Activated naive CD4-positive, alpha-beta T cell treated with anti-CD3 and anti-CD28 coated beads, Interleukin-2, amount 10 ng/mL, durations not matched to agents 7 days and 5 days (primary cell): ENCODE results near the gene RMND5B.

Experiments used
- CTCF ChIA-PET: fragments of 350-600 bp; sonication (Branson Sonifier 250); formaldehyde crosslinking; loops from one replicate; lab custom pipeline; 2021; ENCODE audit warnings: antibody characterized with exemption; lab: Charles Lee
- DNase-seq: peaks from one replicate; pipeline ENCODE4 v3.0.0-alpha.2; 2020
- H3K27ac Mint-ChIP-seq: one replicate; pipeline ENCODE4 v1.8.0; 2021; ENCODE audit warnings: mild to moderate bottlenecking, moderate library complexity, mixed read lengths
- H3K27me3 Mint-ChIP-seq: one replicate; pipeline ENCODE4 v1.8.0; 2021; ENCODE audit warnings: mild to moderate bottlenecking, mixed read lengths
- H3K36me3 Mint-ChIP-seq: one replicate; pipeline ENCODE4 v1.8.0; 2021; ENCODE audit warnings: mixed read lengths
- H3K4me1 Mint-ChIP-seq: one replicate; pipeline ENCODE4 v1.8.0; 2021; ENCODE audit warnings: mixed read lengths
- H3K4me3 Mint-ChIP-seq: one replicate; pipeline ENCODE4 v1.8.0; 2021; ENCODE audit warnings: mild to moderate bottlenecking, moderate library complexity, mixed read lengths
- H3K9me3 Mint-ChIP-seq: one replicate; pipeline ENCODE4 v1.8.0; 2021; ENCODE audit warnings: mixed read lengths

Gene RMND5B

DNA sequence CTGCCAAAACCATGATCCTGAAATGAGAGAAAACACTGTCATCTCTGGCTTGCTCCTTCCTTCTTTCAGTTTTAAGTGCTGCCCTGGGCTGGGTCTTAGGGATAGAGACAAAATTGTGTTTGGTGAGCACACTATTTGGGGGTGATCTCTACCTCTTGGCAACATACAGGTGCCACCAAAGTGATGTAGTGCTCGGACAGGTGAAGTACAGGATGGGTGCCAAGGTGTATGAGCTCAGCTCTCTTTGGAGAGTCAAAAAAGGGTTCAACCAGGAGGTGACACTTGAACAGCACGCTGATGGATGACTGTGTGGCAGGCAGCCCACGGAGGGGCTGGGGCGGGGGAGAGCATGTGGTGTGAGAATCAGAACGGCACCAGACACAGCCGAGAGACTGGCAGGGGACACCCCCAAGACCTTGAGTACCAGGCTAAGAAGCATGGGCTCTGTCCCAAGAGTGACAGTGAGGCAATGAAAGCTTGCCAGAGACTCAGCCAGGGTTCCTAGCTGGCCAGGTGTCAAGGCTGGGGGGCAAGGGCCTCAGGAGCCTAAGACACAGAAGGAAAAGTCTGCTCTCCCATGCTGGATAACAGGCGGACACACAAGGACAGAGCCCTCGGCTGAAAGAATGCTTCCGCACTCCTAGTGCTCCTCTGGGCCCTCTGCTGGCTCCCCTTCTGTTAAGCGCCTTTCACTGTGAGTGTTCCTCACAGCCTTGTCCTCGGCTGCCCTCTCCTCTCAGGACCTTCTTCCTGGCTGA, 20.3 kb downstream of the RMND5B start:
- Mint-ChIP-seq H3K4me1 (peaks cover 59% of the 10 kb centered on the region), H3K27me3 (no peaks in the 10 kb centered on the region), H3K4me3 (peak overlapping the region; percentile 39), H3K27ac (peak overlapping the region; percentile 73), H3K36me3 (peaks cover 41% of the 10 kb centered on the region), H3K9me3 (no peaks in the 10 kb centered on the region)
- CTCF ChIA-PET = interaction anchor here (1.0 to 9.8 kb wide), 4 partner anchors 11 to 76 kb away, joined by 3 to 118 read pairs (median 9); no protein-coding TSS in a partner anchor
- DNase-seq = no peak

DNA sequence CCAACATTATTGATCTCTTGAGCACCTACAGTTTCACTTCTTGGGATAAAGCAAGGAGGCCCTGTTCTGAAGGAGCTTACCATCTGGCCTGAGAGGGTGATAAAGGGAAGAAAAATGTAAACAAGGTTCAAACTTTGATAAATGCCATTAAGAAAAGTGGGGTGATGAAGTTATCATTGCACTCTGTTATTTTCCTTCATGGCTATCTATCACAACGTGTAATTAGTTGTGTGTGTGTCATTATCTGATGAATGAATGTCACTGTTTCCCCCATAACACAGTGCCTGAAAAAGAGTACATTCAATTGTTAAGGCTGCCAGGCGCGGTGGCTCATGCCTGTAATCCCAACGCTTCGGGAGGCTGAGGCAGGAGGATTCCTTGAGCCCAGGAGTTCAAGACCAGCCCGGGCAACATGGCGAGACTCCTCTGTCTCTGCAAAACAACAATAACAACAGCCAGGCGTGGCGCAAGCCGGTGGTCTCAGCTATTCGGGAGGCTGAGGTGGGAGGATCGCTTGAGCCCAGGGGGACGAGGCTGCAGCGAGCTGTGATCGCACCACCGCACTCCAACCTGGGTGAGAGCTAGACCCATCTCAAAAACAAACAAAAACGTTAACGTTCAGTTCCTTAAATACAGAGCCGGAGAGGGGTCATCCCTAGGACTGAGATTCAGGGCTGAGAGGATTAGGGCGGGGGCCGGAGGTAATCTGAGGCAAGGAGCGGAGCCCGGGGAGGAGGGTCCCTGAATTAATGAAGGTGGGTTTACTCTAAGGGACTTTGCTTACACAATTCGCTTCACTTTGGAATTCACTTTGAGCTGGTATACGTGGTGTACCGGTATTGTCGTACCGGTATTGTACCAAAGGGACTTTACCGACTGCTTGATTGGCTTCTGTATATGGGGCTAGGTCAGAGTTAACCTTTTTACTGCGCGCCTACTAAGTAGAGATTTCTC, 22.0 kb downstream of the RMND5B start:
- CTCF ChIA-PET = interaction anchor here (1.0 to 1.5 kb wide), 3 partner anchors 11 to 77 kb away, joined by 4 to 6 read pairs (median 4); no protein-coding TSS in a partner anchor

DNA sequence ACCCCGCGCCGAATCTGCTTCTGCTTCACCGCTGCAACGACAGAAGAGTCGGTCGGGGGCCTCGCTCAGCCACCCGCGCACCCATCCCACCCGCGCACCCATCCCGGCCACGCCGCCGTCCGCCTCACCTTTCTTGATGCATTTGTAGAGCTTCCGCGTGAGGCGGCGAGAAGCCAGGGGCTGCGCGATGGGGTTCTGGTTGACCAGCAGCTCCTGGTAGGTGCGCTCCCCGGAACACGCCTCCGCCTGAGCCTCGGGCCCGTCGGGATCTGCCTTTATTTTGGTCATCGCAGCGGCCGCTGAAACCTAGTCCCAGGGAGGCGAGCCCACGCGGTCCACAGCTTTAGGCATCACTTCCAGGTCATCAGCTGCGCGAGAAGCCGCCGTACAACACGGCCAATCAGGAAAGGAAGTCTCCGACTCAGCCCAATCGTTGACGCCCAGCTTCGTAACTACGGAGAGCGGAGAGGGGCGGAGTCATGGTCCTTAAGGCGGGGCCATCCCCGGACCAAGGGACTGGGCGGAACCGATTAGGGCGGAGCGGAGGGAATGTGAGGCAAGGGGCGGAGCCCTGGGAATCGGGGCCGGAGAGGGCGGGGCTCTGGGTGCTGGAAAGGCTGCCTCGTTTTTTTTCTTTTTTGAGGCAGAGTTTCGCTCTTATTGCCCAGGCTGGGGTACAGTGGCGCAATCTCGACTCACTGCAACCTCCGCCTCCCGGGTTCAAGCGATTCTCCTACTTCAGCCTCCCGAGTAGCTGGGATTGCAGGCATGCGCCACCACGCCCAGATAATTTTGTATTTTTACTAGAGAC, 22.9 kb downstream of the RMND5B start, which contains the start of gene NHP2:
Gene NHP2 (minus strand): TSS at position 356 of the 811 bp plus-strand sequence. CDS start 68 bp downstream, at position 288.
- DNase-seq = peak; percentile 99
- H3K36me3 Mint-ChIP-seq = peaks cover 22% of the 10 kb centered on the region
- H3K27ac Mint-ChIP-seq = peak within 1 kb of the TSS; percentile 90
- no peaks in the 10 kb centered on the region for H3K9me3 Mint-ChIP-seq
- peaks cover 52% of the 10 kb centered on the region for H3K4me1 Mint-ChIP-seq
- no peaks in the 10 kb centered on the region for H3K27me3 Mint-ChIP-seq
- CTCF ChIA-PET = interaction anchor here (1.0 to 1.5 kb wide), 4 partner anchors 9 to 78 kb away, joined by 4 to 6 read pairs (median 5); no protein-coding TSS in a partner anchor
- peak within 1 kb of the TSS; percentile 95 for H3K4me3 Mint-ChIP-seq

More for the DNA sequence above, 22.0 kb downstream of the RMND5B start:
- H3K36me3 Mint-ChIP-seq = peaks cover 28% of the 10 kb centered on the region
- peak overlapping the region; percentile 90 for H3K27ac Mint-ChIP-seq
- H3K4me3 Mint-ChIP-seq = peak overlapping the region; percentile 95
- no peaks in the 10 kb centered on the region for H3K9me3 Mint-ChIP-seq
- no peaks in the 10 kb centered on the region for H3K27me3 Mint-ChIP-seq
- no peak for DNase-seq
- H3K4me1 Mint-ChIP-seq = peaks cover 59% of the 10 kb centered on the region

DNA sequence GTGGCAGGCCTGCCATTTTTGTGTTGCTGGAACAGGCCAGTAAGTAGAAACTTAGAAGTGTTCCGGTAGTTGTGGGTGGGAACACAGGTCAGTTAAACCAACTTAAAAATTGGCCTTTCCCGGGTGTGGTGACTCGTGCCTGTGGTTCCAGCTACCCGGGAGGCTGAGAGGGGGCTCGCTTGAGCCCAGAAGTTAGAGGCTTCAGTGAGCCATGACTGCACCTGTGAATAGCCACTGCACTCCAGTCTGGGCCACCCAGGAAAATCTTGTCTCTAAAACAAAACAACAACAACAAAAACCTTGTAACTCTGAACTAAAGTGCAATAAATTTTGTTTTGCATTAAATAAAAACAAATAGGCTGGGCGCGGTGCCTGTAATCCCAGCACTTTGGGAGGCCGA, 24.3 kb downstream of the RMND5B start:
- Mint-ChIP-seq H3K36me3 (peaks cover 12% of the 10 kb centered on the region), H3K27me3 (no peaks in the 10 kb centered on the region), H3K4me3 (no peak overlapping the region), H3K9me3 (no peaks in the 10 kb centered on the region), H3K4me1 (peaks cover 39% of the 10 kb centered on the region), H3K27ac (no peak overlapping the region)
- no peak for DNase-seq
- CTCF ChIA-PET = interaction anchor here (1.2 to 2.0 kb wide), 2 partner anchors 9 to 79 kb away, joined by 4 to 6 read pairs; no protein-coding TSS in a partner anchor

DNA sequence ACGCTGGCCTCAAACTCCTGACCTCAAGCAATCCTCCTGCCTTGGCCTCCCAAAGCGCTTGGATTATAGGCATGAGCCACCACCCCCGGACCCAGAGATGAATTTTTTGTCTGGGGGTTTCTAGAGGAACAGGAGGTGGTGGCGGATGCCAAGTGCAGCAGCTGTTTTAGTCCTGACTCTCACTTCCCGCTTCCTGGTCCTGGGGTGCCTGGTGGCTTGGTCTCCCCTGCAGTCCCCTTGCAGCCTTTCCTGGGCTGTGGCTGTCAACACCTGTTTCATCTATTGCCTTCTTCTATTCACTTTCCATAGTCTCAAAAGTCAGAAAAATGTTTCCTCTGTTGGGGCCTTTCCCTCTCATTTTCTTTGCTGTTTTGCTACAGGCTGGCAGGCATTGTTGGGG, 29.4 kb downstream of the RMND5B start:
- peaks cover 11% of the 10 kb centered on the region for H3K4me1 Mint-ChIP-seq
- H3K27ac Mint-ChIP-seq = no peak overlapping the region
- CTCF ChIA-PET = no interaction called here
- no peaks in the 10 kb centered on the region for H3K9me3 Mint-ChIP-seq
- no peak for DNase-seq
- H3K27me3 Mint-ChIP-seq = peaks cover 38% of the 10 kb centered on the region
- no peak overlapping the region for H3K4me3 Mint-ChIP-seq
- no peaks in the 10 kb centered on the region for H3K36me3 Mint-ChIP-seq

DNA sequence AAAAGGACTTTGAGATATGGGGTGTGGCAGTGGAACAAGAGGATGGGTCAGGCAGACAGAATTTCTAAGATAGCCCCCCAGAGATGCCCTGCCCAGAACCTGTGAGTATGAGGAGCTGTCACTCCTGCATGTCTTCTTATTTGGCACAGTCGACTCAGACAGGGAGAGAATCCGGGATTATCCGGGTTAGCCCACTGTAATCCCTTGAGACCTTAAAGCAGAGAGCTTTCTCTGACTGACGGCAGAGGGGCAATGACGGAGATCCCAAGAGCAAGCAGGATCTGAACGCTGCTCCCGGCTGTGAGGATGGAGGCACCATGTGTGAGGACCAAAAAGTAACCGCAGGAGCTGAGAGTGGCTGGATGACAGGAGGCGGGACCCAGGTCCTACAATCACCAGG, 31.7 kb downstream of the RMND5B start:
- CTCF ChIA-PET = interaction anchor here (0.9 to 3.7 kb wide), 7 partner anchors 12 to 86 kb away, joined by 3 to 50 read pairs (median 6); no protein-coding TSS in a partner anchor
- Mint-ChIP-seq H3K27me3 (peaks cover 51% of the 10 kb centered on the region), H3K27ac (no peak overlapping the region), H3K4me3 (no peak overlapping the region), H3K4me1 (peaks cover 11% of the 10 kb centered on the region), H3K36me3 (no peaks in the 10 kb centered on the region), H3K9me3 (no peaks in the 10 kb centered on the region)
- DNase-seq = no peak

DNA sequence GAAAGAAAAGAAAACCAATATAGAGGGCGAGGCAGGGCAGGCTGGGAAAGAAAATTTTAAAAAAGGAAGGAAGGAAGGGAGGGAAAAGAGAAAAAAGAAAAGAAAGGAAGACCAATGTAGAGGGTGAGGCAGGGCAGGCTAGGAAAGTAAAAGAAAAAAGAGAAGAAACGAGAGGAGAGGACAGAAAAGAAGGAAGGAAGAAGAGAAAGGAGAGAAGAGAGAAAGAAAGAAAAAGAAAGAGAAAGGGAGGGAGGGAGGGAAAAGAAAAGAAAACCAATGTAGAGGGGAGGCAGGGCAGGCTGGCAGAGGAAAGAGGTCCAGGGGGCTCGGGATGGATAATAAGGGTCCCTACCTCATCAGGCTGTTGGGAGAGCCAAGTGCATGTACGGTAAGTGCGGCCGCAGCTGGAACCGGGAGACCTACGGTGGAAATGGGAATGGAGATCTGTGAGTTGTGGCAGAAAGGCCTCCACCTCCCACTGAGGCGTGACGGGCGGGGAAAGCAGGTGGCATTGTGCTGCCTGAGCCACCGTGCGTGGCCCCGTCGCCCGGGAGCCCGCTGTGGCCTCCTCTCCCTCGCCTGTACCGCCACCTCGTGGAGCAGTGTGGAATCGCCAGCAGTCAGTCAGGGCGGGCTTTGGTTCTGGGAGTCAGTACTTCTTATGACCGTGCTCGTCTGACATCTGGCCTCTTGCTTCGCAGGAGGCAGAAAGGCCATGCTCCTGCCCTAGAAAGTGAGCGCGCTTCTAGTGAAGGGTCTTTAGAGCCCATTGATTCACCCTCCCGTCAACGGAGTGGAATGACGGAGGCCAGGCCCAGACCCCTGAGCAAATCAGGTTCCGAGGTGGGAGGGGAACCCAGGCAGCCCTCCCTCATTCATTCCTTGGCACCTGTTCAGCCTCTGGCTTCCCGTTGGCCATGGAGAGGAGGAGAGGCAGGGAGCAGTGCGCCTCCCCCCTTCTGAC, 33.2 kb downstream of the RMND5B start:
- Mint-ChIP-seq H3K36me3 (no peaks in the 10 kb centered on the region), H3K27ac (no peak overlapping the region), H3K4me1 (peaks cover 11% of the 10 kb centered on the region), H3K27me3 (peaks cover 51% of the 10 kb centered on the region), H3K9me3 (no peaks in the 10 kb centered on the region), H3K4me3 (no peak overlapping the region)
- CTCF ChIA-PET = interaction anchor here (0.6 to 3.7 kb wide), 3 partner anchors 9 to 88 kb away, joined by 4 to 50 read pairs (median 4); partner anchors contain the start of gene NHP2
- peak; percentile 93 for DNase-seq

DNA sequence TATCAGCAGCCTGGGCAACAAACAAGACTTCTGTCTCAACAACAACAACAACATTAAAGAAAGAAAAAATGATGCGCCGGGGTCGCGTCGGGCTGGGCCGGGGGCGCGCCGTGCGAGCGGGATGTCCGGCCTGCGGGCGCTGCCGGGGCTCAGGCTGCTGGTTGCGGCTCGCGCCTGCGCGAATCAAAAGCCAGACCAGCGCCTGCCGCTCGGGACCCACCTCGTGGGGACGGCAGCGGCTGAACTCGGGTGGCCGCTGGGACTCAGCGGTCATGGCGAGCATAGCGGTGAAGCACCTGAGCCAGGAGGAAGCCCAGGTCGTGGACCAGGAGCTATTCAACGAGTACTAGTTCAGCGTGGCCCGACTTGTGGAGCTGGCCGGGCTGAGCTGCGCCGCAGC, 34.8 kb downstream of the RMND5B start:
- H3K4me3 Mint-ChIP-seq = no peak overlapping the region
- no peak for DNase-seq
- no peak overlapping the region for H3K27ac Mint-ChIP-seq
- H3K27me3 Mint-ChIP-seq = peaks cover 51% of the 10 kb centered on the region
- no peaks in the 10 kb centered on the region for H3K9me3 Mint-ChIP-seq
- H3K4me1 Mint-ChIP-seq = peaks cover 11% of the 10 kb centered on the region
- CTCF ChIA-PET = interaction anchor here (1.3 to 1.7 kb wide), 2 partner anchors 44 to 89 kb away, joined by 3 to 13 read pairs; no protein-coding TSS in a partner anchor
- H3K36me3 Mint-ChIP-seq = no peaks in the 10 kb centered on the region

DNA sequence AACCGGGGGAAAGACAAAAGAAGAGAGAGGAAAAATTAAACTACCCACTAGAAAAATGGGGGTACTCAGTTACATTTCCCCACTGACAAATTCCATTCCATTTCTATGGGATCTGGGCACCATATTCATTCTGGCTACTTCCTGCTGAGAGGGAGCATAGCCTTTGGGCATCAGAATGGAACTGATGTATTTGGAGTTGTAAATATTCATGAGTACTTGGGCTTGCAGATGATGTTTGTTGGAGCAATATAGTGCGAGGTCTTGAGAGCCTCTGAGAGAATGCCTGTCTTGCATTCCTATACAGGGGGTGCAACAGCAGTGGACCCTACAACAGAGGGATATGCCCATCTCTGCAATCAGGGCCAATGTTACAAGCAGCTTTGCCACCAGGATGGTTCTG, 39.6 kb downstream of the RMND5B start:
- Mint-ChIP-seq H3K27me3 (peaks cover 10% of the 10 kb centered on the region), H3K9me3 (no peaks in the 10 kb centered on the region), H3K36me3 (no peaks in the 10 kb centered on the region), H3K4me3 (no peak overlapping the region), H3K4me1 (no peaks in the 10 kb centered on the region), H3K27ac (no peak overlapping the region)
- CTCF ChIA-PET = interaction anchor here (1.0 to 2.1 kb wide), 2 partner anchors 31 to 95 kb away, joined by 3 to 13 read pairs; no protein-coding TSS in a partner anchor
- no peak for DNase-seq

DNA sequence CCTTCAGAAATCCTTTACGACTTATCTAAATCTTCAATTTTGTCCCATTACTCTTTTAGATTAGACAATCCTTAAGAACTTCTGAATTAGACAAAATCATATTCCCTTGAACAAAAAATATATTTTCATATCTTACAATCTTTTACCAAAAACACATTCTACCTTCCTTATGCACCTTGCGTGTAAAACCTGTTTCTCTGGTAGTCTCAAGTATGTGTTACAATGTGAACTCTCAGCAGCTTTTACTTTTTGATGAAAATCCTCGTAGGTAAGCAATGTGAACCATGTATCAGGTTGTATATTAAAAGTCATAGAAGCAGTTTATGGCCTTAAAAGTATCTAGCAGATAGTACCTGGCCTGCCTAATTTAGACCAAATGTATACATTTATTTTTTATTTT, 43.6 kb downstream of the RMND5B start:
- no peaks in the 10 kb centered on the region for H3K4me1 Mint-ChIP-seq
- CTCF ChIA-PET = interaction anchor here (0.7 kb wide), 1 partner anchor 99 kb away, joined by 4 read pairs; no protein-coding TSS in a partner anchor
- peaks cover 10% of the 10 kb centered on the region for H3K27me3 Mint-ChIP-seq
- no peak overlapping the region for H3K27ac Mint-ChIP-seq
- no peak for DNase-seq
- H3K4me3 Mint-ChIP-seq = no peak overlapping the region
- H3K36me3 Mint-ChIP-seq = no peaks in the 10 kb centered on the region
- no peaks in the 10 kb centered on the region for H3K9me3 Mint-ChIP-seq

DNA sequence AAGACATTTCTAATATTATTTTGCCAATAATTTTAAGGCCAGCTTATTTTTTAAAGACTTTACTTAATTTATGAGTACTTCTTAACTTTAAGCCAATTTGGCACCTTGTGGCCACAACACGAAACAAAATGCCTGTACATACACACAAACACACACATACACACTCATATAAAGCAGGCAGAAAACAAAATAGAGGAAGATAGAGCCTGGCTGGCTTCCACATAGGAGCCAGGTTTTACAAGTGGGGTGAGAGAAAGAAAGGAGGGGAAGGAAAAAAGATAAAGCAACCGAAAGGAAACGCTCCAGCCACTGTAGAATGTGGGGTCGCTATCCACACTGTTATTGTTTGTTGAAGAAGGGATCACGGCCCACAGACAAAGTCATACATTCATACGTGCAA, 46.0 kb downstream of the RMND5B start:
- Mint-ChIP-seq H3K27ac (no peak overlapping the region), H3K4me3 (no peak overlapping the region), H3K36me3 (no peaks in the 10 kb centered on the region), H3K4me1 (no peaks in the 10 kb centered on the region), H3K27me3 (peaks cover 10% of the 10 kb centered on the region), H3K9me3 (no peaks in the 10 kb centered on the region)
- CTCF ChIA-PET = interaction anchor here (1.9 kb wide), 1 partner anchor 101 kb away, joined by 5 read pairs; no protein-coding TSS in a partner anchor
- no peak for DNase-seq

DNA sequence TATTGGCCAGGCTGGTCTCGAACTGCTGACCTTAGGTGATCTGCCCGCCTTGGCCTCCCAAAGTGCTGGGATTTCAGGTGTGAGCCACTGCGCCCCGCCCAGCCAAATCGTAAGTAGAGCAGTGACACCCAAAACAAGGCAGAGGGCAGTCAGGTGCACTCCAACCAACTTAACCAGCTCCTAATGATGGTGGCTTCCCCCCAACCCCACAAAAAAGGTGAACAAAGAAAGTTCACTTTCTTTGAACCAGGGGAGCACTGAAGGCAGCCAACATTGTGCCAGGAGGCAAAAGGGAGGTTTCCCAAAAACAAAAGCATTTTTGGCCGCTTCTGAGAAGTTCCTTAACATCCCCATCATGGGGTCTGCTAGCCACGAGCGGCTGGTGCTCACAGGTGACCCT, 46.8 kb downstream of the RMND5B start:
- H3K27me3 Mint-ChIP-seq = peaks cover 10% of the 10 kb centered on the region
- no peaks in the 10 kb centered on the region for H3K36me3 Mint-ChIP-seq
- H3K4me1 Mint-ChIP-seq = peaks cover 7% of the 10 kb centered on the region
- DNase-seq = no peak
- H3K4me3 Mint-ChIP-seq = no peak overlapping the region
- H3K9me3 Mint-ChIP-seq = no peaks in the 10 kb centered on the region
- CTCF ChIA-PET = interaction anchor here (1.9 kb wide), 1 partner anchor 102 kb away, joined by 5 read pairs; no protein-coding TSS in a partner anchor
- H3K27ac Mint-ChIP-seq = no peak overlapping the region
